Globus pallidus (tissue), 1 donor: ENCODE results near the gene ACTMAP.

Source experiments
- DNase-seq: peaks from one replicate; pipeline ENCODE4 v3.0.0-alpha.2; 2015; ENCODE audit warnings: low spot score

ACTMAP gene

DNA sequence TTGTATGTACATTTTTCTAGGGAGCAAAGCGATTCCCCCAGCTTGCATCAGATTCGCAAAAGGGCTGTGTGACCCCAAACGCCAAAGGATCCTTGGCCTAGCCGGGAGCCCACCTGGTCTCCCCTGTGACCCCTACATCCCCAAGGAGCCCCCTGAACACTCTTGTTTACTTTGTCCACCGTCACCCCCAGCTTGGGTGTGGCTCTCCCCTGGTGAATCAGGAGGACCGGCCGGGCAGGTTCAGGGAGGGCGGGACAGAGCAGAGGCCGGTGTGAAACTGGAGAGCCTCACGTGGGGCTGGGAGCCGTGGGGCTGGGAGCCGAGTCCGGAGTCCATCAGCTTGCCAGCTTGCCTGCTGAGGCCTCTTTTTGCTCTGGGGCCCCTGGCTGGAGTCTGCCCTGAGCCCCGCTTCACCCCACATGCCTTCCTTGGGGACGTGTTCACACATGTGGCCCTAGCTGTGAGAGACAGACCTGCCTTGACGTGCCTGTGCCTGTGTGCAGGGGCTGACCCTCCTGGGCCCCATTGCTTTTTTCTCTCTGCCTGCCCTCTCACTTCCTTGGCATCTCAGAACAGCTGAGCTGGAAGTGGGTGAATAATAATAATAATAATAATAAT is 31.4 kb downstream of the ACTMAP start:
- DNase-seq = no peak

DNA sequence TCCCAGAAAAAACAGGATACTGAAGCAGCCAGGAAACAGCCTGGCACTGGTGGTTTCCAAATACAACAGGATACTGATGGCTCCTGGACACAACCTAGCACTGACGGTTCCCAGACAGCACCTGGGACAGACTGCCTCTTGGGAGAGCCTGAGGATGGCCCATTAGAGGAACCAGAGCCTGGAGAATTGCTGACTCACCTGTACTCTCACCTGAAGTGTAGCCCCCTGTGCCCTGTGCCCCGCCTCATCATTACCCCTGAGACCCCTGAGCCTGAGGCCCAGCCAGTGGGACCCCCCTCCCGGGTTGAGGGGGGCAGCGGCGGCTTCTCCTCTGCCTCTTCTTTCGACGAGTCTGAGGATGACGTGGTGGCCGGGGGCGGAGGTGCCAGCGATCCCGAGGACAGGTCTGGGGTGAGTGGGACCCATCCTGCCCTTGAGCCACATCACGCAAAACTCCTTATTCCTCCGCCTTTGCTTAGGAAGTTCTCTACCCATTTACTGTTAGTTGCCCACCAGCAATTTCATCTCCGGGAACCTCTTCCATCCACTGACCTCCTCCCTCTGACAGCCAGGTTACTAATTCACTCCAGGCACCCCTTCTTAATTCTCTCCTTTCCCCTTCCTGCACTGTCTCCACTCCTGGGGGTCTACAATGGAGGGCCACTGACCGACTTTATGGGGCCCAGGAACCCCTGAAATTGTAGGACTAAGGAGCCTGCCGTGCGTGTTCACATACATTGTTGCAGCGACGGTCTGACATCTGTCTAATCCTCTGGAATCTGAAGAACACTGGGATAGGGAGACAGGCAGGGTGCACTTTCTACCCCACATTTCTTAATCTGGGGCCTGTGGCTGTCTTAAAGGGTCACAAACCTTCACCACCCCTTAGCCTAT is 32.1 kb downstream of the ACTMAP start:
- DNase-seq = no peak

DNA sequence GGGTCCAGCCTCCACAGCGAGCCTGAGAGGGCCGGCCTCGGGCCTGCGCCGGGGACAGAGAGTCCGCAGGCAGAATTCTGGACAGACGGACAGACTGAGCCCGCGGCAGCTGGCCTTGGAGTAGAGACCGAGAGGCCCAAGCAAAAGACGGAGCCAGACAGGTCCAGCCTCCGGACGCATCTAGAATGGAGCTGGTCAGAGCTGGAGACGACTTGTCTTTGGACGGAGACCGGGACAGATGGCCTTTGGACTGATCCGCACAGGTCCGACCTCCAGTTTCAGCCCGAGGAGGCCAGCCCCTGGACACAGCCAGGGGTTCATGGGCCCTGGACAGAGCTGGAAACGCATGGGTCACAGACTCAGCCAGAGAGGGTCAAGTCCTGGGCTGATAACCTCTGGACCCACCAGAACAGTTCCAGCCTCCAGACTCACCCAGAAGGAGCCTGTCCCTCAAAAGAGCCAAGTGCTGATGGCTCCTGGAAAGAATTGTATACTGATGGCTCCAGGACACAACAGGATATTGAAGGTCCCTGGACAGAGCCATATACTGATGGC is 32.9 kb downstream of the ACTMAP start:
- DNase-seq = no peak

DNA sequence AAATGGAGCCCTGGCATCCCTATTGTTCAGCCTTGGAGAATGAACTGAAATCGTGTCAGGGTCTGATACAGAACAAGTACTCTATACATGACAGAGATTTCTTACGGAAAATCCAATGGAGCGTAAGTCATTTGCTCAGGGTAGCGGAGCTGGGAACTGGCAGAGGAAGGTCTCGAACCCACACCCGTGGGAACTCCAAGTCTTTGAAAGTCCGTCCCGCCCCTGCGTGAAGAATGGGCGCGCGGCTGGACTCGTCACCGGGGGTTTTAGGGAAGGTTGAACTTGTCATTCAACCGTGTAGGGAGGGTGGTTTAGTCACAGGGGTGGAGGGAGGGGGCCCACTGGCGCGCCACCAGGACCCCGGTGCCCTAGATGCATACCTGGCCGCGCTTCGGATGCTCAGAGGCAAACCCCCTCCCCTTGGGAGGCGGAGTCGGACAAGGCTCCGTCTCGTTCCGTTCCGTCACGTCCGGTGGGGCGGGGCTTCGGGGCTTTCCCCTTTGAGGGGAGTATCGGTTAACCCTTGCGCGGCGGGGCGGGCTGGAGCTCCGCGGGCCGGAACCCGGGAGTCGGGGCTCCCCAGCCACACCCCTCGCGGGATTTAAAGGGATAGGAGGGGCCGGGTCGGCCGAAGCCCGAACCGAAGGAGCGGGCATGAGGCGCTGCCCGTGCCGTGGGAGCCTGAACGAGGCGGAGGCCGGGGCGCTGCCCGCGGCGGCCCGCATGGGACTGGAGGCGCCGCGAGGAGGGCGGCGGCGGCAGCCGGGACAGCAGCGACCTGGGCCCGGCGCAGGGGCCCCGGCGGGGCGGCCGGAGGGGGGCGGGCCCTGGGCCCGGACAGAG is 33.6 kb downstream of the ACTMAP start, which contains the start of the genes COQ8B and ITPKC:
Gene COQ8B, minus strand, starts transcription at position 405 of the 843 bp plus-strand sequence. CDS start 2,254 bp downstream, outside the sequence.
Gene ITPKC, plus strand, starts transcription at position 631 of the 843 bp plus-strand sequence. Its CDS starts 24 bp downstream, at position 655.
- DNase-seq = peak; percentile 98

DNA sequence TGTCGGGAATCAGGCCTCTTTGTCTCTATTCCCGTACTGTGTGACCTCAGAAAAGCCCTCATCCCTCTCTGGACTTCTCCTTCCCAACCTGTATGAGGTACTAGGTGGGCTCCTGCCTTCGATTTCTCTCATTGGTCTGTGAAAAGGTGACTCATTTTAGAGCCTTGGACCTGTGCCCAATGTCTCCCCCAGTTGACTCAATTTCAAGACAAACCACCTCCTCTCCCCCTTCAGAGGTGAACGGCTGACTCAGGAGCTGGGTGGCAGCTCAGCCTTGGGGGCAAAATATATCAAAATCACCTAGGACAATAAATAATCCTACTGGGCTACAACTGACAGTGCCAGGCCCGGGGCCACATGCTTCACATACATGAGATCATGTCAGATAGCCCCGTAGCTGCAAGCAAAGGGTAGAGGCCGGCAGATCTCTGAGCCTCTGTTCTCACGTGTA is 34.2 kb downstream of the ACTMAP start:
- peak; percentile 22 for DNase-seq

DNA sequence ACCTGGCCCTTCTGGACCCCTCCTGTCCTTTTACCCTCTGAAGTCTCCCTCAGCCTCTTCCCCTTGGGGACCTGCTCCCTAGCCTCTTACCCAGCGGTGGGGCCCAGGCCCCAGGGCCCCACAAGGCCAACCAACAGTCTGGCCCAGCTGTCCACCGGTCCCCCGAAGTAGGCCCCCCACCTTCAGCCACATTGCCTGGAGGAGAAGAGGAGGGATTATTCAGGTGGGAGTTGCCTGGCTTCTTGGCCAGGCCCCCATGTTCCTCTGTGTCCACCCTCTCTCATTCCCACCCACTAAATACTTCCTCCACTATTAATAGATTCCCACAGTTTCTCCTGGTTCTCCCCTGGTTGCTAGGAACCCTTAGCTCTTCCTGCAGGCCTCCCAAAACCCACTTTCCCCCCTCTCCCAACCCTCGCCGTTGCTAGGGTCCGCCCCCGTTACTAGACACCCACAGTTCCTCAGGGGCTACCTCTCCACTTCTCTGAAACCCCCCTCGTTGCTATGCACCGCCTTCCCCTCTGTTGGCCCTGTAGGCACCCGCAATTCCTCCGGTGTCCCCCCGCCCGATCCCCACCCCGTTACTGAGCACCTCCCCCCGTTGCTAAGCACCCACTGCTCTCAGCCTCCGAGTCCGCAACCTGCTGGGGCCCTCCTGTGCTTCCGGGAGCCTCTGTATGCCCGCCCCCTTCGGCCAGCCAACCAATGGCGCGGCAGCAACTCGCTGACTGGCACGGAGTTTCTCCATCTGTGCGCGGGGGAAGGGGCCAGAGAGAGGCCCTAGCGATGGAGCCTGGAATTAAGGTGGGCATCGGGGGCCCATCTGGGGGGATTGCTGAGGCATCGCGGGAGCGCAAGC is 35.6 kb downstream of the ACTMAP start:
- peak; percentile 97 for DNase-seq

DNA sequence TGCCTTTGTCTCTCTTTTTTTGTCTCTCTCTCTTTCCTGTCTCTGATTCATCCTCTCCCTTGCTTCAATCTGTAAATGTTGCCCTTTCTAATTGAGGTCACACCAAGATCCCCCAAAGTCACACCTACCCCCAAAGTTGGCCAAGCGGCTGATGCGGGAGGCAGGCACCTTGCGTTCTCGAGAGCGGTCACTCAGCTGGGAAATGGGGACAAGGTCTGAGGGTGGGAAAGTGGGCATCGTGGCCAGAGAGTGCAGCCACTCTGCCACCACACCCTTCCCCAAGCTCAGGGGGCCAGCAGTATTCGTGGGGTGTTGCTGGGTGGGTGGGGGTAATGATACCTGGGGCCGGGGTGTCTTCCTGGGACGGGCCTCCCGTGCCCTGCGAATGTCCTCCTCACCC is 36.3 kb downstream of the ACTMAP start:
- no peak for DNase-seq

DNA sequence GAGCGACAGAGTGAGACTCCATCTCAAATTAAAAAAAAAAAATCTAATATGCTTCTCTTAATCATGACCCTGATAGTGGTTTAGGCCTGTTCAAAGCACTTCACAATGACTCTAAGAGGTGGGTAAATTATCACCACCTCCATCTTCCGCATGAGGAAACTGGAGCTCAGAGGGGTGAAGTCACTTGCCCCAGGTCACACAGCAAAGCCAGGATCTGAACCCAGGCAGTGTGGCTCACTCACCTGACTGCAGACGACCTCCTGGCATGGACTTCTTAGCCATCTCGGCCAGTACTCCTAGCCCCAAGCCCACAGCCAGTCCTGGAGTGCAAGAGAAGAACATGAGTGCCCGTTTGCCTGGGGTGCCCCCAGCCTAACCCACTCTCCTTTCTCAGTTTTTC is 40.5 kb downstream of the ACTMAP start:
- no peak for DNase-seq

DNA sequence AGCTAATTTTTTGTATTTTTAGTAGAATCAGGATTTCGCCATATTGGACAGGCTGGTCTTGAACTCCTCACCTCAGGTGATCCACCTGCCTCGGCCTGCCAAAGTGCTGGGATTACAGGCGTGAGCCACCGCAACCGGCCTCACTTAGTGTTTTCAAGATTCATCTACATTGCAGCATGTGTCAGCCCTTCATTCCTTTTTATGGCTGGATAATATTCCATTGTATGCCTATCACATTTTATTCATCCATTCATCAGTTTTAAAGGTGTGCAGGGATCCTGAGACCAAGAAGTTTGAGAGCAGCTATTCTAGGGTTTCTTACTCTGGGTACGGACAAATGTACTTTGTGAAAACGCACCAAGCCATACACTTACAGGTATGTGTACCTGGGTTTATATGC is 42.7 kb downstream of the ACTMAP start:
- no peak for DNase-seq

DNA sequence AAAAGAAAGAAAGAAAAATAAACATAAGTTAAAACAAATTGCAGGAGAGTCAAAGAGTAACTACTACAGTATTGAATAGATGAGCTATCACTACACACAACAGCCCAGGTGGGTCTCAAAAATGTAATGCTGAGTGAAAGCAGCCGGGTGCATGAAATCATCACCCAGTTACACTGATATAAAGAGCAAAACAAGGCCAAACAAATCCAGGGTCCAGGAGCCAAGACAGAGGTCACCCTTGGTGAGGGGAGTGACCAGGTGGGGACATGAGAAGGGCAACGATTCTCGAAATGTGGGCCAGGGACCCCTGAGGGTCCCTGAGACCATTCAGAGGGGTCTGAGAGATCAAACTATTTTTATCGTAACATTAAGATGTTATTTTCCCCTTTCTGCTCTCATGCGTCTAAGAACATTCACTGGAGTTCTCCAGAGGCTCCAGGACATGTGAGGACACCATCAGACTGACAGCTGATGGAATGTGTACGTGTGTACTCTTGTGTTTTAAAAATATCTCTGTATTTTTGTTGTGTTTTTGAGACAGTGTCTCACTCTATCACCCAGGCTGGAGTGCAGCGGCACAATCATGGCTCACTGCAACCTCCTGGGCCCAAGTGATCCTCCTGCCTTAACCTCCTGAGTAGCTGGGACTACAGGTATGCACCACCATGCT is 44.2 kb downstream of the ACTMAP start:
- DNase-seq = no peak

DNA sequence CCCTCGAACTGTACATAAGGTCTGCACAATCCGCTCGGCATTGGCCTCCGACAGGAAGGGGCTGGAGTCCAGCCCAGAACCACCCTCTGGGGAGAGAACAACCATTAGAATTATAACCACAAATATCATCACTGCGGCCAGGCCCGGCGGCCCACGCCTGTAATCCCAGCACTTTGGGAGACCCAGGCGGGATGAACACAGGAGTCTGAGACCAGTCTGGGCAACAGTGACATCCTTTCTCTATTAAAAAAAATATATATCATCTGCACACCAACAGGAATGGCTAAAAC is 45.0 kb downstream of the ACTMAP start:
- no peak for DNase-seq

DNA sequence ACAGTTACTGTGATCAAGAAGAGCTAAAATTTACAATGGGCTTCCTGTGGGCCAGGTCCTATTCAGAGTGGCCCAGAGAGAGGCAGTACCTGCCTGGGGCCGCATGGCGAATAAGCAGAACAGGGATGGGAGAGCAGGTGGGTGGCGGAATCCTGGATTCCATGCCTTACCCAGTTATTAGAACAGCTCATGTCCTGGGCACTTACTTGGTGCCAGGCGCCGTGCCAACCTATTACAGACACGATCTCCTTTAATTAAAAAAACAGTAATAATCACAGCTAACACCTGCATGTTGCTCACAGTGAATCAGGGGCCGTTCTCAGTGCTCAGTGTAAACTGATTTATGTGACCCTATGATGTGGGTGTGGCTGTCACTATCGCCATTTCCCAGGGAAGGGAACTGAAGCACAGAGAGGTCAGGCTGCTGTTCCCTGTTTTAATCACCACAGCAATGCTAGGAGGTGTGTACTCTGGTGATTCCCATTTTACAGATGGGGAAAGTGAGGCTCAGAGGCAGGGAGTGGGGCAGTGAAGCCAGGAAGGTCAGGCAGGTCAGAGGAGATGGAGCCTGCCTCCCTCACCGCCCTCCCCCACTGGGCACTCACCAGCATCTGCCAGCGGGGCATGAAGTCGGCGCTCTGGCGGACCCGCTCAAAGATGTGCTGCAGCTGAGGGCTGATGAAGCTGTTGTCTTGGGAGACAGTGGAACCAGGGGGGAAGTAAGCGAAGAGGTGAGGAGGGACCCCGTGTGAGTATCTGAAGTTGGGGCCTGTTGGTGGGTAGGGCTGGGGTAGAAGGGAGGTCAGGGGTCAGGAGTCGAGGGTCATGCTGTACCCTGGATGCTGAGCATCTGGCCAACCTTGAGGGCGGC is 45.6 kb downstream of the ACTMAP start:
- no peak for DNase-seq

DNA sequence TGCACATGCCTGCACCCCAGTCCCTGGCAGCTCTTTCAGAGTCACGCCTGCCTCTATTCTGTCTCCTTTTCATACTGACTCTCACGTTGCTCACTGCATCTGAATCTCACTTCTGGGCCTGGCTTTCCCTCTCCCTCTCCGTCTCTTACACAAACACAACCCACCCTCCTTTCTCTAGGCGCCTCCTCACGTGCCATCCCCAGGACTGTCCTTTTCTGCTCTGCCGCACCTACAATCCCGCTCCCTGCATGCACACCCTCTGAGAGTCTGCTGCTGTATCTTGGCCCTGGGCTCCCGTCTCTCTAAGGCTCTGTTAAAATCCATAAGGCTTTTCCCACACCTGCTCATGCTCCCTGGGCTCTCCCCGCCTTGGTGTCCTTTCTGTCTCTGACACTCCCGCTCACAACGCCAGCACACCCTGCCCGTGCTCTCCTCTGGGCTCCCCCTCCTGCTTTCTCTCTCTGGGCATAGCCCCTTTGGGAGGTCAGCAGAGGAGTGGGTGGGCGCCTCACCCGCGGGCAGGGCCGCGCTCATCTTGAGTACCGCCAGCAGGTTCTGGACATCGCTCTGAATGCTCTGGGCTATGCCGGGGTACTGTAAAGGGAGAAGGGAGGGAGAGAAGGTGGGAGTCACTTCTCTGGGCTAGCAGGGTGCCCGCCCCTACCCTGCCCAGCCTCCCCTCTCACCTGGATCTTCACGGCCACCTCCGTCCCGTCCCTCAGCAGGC is 47.1 kb downstream of the ACTMAP start:
- no peak for DNase-seq

DNA sequence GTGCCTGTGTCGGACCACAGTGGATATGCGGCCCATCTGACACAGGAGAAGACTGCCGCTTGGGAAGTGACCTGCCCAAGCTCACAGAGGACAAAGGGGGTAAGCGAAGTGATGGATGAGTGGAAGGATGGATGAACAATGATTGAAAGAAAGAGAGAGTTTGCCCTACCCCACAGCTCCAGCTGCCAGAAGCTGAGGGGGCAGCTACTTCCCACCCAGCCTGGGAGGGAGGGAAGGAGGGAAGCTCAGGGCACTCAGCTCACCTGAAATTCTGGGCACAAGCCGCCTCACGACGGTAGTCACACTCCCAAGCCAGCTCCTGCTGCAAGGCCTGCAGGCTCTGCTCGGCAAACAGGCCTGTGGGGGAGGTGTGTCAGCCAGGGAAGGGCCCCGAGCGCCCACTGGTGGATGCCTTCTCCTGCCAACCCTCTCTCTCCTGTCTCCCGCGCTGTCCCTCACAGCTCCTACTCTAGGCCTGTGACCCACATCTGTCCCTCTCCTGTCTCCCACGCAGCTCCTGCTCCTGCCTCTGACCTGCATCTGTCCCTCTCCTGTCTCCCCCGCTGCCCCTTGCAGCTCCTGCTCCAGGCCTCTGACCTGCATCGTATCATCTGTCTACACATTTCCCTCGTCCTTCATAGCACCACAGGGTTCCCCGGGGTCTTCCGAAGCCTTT is 47.8 kb downstream of the ACTMAP start:
- no peak for DNase-seq

DNA sequence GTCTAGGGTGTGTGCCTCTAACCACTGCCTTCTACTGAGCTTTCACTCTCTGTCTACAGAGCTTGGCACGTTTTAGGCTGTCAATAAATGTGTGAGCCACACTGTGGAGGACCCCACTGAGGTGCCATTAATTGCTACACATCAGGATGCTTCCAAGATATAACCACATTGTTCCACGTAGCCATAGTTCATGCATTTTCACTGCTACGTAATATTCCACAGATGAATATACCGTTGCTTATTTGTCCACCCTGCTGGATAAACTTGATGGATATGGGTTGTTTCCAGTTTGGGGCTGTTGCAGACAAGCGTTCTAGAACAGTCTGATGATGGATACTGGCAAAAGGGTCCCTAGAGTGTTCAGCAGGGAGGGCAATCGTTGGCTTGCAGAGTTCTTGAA is 48.5 kb downstream of the ACTMAP start:
- DNase-seq = no peak

DNA sequence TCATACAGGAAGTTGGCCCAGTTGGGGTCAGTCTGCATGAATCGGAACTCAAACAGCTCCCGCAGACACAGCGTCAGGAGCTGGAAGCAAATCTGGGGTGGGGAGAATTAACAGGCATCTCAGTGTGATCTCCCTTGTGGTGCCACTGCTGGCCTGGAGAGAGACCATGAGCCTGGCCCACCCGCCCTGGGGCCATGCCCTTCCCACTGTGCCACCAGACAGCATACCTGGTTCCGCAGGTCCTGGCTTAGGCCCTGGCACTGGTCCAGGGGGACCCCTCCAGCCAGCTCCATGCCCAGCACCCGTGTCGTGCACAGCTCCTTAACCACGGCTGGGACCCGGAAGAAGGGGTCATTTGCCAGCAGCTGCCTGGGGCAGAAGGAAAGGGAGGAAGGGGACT is 50.2 kb downstream of the ACTMAP start:
- DNase-seq = no peak

DNA sequence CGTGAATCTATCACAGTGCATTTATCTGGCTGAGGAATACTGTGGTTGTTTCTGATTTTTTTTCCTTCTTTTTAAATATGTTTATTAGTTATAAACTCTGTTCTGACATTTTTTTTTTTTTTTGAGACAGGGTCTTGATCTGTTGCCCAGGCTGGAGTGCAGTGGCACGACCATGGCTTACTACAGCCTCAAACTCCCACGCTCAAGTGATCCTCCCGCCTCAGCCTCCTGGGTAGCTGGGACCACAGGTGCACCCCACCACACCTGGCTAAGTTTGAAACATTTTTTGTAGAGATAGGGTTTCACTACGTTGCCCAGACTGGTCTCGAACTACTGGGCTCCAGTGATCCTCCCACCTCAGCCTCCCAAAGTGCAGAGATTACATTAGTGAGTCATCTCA is 53.3 kb downstream of the ACTMAP start:
- DNase-seq = no peak

DNA sequence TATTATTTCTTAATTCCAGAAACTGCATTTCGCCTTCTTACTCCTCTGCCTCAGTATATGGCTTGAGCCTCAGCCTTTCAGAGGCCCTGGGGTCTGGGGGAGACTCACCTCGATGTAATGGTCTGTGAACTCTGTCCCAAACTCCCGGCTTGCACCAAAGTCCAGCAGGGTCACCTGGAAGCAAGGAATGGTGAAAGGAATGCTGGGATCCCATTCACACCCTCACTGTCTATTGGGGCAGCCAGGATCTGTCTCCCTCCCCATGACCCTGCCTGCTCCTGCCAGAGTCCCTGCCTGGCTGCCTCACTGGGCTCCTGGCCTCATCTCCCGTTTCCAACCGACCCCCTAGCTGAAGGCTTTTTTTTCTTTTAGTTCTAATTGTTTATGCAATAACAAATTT is 54.4 kb downstream of the ACTMAP start:
- no peak for DNase-seq
